HG03108 (cell line): ENCODE results near the gene PVALEF.
"Not testable (repeated sequence)": the region's sequence is repeated elsewhere in the genome, so short reads cannot be mapped to it uniquely, and the experiment has no call there.

Source experiments
- ATAC-seq: cut with Tn5 transposase; IDR thresholded peaks from one replicate; pipeline ENCODE4 v1.9.1; 2021; ENCODE audit warnings: moderate library complexity; ENCODE audit not compliant: unreplicated experiment

Gene PVALEF

DNA sequence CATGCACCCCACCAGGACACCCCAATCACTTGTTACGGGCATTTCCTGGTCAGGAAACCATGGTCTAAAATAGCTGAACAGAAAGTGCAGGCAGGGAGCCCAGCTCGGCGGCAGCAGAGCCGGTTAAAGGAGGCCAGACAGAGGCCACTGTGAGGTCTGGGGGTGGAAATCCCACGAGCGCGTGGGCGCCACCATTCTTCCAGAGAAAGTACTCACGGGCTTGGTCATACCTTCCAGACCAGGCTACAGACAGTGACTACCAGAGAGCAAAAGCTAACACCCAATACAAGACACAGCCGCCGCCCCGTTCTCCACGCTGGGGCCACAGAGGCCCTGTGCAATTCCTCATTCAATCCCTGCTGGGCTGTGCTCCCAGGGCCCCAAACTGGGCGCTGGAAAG is 45.6 kb downstream of the PVALEF start:
- no peak for ATAC-seq

DNA sequence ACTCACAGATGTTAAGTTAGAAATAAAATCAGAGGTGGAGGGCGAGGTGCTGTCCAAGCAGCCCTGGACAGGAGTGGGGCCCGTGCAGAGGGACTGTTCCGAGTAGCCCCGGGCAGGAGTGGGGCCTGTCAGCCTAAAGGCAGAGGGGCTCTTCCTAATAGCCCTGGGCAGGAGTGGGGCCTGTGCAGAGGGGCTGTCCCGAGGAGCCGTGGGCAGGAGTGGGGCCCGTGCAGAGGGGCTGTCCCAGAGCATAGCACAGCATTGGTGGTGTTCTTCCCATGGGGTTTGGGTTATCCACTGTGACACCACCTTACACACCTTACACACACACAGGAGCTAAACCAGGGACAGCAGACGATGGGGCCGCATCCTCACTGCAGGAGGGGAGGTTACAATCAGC is 47.1 kb downstream of the PVALEF start:
- ATAC-seq = no peak

DNA sequence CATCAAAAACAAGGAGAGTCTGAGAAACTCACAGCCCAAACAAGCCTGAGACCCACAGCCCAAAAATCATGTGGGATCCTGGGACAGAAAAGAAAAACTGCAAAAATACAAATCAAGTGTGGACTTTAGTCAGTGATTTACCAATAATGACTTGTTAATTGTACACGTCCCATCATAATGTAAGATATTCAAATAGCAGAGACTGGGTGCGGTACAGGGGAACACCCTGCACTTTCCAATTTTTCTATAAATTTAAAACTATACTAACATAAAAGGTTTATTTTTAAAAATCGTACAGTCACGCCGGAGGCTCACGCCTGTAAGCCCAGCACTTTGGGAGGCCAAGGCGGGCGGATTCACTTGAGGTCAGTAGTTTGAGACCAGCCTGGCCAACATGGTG is 48.7 kb downstream of the PVALEF start:
- no peak for ATAC-seq

DNA sequence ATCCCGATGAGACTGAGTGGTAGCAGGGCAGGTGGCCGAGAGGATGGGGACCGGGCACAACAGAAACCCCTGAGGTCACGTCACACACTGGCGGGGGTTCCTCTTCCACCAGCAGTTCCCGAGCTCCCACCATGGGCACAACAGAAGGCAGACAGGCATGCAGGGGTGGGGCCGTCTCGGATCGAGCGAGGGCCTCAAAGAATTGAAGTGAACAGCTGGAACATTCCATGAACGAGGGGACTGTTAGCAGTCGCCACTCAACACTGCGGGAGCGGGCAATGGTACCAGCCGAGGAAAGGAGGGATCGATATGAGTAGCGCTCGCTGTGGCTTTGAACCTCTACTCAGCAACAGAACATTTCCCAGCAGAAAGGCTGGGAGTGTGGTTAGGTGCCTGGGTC is 52.2 kb downstream of the PVALEF start:
- ATAC-seq = no peak

DNA sequence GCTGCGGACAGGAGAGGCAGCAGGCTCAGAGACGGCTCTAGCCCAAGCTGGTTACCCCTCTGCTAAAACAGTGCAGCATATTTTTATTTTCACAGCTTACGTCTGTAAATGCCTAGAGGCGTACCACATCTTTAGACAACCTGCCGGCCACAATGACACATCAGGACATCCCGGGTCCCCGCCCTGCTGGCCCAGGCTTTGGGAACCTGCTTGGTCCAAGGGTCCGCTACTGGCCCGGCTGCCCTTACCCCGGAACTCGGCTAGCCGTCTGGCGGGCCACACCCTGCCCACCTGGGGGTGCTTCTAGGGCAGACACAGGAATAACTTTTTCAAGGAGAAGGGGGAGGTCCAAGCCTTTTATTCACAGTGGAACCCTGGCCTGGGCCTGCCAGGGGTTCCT is 53.2 kb downstream of the PVALEF start:
- ATAC-seq = no peak

DNA sequence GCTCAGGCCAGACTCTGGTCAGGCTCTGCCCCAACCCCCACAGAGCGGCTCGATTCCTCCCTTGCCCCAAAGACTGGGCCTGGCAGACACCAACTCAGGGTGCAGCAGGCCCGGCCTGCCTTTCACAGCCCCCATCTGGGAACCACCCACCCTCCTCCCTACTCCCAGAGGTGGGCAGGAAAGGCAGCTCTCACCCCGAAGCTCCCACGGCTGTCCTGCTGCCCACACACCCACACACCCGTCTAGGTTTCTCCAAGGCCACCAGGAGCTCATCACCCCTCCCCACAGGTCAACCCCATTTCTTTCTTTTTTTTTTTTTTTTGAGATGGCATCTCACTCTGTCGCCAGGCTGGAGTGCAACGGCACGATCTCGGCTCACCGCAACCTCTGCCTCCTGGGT is 53.7 kb downstream of the PVALEF start:
- ATAC-seq = no peak

DNA sequence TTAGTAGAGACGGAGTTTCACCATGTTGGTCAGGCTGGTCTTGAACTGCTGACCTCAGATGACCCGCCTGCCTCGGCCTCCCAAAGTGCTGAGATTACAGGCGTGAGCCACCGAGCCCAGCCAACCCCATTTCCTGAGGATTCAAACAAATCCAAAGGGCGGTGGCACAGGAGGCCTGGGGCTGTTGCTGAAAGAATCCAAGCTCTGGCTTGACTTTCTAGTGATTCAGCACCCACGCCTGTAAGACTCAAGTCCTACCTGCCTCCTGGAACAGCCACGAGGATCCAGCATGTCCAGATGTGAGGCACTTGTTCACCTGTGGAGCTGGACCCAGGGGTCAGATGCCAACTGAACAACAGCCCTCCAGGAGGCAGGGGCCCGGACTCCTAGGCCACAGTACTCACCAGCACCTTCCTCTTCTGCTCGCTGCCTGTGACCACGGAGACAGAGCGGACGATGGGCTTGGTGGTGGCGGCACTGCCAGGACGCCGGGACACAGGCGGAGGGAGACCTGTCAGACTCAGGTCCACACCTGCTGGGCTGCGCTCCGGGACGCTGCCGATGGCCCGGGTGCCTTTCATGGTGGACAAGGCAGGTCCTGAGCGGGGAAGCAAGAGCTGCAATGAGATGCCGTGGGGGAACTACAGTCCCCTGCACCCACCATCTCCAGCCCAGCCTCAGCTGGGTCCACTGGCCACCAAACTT is 54.3 kb downstream of the PVALEF start:
- no peak for ATAC-seq

DNA sequence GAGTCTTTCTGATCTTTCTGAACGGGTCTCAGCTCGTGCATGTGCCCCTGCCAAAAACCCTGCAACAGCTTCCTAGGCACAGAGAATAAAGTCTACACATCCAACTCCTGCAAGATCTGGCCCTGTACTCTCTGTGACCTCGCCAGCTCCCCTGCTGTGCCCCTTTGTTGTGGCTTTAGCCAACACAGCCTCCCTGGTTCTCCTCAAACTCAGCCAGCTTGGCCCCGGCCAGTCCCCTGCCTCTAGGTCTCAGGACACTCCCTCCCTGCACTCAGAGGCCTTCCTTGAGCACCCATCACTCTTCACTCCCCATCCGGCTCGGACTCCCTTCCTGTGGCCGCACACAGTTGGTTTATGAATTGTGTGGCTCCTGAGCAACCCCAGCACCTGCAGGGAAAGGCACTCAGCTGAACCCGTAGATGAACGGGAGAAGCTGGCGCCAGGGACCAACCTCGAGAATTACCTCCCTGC is 56.1 kb downstream of the PVALEF start:
- ATAC-seq = no peak

DNA sequence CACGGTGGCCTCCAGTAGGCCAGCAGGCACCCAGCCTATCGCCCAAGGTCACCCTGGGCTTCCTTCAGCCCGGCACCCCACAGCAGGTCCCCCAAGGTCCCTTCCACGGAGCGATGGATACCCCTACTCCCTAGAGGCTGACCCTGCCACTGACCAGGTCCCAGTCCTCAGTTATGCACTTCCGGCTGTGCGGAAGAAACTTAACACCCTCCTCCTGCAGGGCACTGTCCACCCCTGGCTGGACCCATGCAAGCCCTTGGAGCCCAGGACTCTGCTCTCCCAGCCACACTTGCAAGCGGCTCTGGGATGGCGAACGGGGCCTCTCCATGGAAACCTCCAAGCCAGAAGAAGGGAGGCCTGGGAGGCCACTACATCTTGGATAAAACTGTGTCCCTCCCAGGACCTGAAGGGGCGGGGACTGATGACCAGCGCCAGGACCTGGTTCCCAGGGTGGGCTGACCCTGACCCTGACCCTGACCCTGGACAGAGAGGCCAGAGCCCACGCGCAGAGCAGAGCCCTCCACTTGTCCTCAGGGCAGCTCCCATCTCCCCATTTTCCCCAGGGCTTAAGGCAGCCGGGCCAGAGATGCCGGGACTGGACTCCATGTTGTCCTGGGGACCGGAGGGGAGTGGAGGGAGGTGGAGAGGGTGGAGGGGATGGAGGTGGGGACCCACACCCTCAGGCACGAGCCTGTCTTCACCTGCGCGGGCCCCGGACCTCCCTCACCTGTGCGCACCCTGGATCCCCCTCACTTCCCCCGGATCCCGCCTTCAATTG is 56.7 kb downstream of the PVALEF start:
- ATAC-seq = no peak

DNA sequence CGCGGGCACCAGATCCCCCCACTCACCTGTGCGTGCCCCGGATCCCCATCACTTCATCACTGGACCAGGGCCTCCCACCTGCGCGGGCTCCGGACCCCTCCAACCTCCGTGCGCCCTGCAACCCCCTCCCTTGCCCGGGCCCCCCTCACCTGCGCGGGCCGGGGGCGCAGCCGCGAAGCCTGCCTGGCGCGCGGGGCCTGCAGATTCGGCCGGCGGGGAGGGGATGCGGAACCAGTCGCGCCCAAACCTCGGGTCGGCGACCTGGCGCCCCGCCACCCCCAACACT is 57.3 kb downstream of the PVALEF start:
- no peak for ATAC-seq

DNA sequence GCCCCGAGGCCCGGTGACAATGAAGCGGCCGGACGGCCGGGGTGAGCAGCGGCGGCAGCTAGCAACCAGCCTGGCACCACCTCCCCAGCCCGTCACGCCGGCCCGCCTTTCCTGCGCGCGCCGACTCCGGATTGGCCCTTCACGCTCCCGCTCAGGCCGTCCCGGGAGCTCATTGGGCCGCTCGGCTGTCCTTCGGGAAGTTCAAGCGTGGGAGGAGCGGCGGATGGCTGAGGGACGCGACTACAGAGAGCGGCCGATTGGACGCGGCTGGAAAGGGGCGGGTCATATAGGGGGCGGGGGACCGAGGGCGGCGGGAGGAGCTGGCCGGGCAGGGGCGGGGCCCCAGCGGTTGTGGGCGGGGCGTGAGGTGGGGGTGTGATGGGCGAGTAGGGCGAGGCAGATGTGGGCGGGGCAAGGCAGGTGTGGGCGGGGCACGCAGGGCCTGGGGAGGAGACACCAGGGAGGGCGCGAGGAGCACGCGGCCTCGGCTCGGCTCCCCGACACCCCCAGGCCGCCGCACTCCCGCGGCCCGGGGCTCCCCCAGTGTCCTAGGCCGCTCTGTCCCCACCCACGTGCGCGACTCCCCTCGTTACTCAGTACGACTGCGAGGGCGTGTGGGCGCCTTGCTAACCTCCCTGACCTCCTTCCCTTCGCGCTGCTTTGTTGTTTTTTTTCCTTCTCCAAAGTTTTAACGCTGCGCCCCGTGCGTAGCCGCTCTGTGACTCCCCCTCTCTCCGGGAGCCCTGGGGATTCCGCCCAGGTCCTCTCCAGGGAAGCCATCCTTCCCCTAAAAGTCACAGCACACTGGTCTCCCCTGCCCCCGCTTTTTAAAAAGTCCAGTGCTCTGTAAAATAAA is 57.8 kb downstream of the PVALEF start, which contains the start of gene CEP131:
Gene CEP131, minus strand, starts transcription at position 60 of the 856 bp plus-strand sequence. CDS start 2,909 bp downstream, outside the sequence.
- ATAC-seq = peak; percentile 93

DNA sequence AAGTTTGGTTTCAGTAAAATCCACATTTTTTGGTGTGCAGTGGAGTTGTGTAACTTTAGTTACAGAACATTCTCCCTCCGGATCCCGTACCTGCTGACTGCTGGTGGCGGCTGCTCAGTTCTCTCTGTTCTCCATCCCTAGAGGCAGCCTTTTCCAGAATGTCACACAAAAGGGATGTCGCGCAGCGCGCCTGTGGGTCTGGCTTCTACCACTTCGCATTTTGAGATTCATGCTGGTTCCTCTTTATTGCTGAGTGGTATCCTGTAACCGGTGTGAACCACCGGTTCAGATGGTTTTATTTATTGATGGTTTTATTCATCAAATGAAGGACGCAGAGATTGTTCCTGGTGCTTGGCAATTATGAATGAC is 58.4 kb downstream of the PVALEF start:
- ATAC-seq = no peak

DNA sequence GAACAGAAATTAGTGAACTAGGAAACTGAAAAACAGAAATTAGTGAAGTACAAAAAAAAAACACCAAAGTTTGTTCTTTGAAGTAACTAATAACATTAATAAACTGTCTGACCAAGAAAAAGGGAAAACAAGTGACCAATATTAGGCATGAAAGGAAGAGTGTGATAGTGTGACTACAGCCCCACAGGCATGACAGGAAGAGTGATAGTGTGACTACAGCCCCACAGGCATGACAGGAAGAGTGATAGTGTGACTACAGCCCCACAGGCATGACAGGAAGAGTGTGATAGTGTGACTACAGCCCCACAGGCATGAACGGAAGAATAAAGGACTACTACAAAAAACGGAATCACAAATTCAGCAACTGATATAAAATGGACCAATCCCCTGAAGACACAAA is 62.3 kb downstream of the PVALEF start:
- not testable (repeated sequence) for ATAC-seq

DNA sequence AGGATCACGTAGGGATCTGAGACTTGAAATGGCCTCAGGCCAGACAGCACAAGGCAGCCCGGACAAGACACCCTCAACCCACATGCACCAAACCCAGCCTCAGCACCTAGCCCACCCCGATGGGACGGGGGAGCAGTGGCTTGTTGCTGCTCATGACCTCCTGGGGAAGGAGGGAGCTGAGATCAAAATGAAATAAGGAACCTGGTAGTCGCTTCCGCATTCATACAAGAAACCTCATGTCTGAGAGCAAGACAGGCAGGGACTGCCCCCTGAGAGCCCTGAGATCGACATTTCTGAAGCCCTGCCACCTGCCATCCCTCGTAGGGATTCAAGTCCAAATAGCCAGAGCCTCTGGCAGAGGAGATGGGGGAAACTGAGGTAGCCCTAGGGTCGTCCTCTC is 63.1 kb downstream of the PVALEF start:
- ATAC-seq = no peak

DNA sequence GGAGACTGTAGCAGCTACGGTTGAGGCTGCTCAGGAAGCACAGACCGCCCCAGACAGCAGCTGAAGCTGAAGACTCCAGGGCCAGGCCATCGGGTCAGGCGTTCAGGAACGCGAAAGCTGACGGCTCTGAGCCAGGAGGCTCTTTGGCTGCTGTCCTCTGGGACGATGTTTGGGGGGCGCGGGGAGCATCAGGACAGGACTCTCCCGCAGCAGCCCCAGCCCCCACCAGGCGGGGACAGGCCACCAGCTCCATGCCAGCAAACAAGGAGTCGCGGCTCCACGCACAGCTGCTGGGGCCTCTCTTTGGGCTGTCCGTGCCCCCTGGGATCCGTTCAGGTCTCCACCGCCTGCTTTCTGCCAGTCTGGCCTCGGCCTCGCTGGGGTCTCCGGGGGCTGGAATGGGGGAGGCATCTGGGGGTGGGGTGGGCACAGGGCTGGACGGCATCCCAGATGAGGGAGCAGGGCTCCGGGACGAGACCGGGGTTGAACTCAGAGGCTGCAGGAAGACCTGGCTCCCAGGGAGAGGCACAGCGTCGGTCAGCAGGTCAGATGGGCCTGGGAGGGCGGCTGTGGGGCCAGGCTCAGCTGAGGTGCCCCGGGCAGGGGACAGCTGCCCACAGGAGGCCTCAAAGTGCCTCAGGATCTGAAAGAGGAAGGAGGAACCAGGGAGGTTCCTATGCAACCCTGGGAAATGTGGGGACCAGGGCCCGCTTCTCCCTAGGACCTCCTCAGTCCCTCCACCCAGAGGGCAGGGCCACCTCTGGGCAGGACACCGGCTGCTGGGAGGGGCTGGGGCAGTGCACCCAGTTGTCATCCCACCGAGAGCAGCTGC is 63.7 kb downstream of the PVALEF start:
- no peak for ATAC-seq

DNA sequence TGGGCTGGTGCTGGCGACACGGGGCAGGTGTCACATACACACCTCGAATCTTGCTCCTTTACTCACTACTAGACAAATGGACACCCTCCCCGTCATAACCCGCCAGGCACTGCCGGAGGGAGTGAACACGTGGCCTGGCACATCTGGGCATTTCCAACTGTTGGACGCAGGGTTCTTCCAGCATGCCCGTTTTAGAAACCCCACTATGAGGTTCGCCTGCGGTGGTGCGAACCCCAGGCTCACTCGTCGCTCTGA is 64.3 kb downstream of the PVALEF start:
- no peak for ATAC-seq

DNA sequence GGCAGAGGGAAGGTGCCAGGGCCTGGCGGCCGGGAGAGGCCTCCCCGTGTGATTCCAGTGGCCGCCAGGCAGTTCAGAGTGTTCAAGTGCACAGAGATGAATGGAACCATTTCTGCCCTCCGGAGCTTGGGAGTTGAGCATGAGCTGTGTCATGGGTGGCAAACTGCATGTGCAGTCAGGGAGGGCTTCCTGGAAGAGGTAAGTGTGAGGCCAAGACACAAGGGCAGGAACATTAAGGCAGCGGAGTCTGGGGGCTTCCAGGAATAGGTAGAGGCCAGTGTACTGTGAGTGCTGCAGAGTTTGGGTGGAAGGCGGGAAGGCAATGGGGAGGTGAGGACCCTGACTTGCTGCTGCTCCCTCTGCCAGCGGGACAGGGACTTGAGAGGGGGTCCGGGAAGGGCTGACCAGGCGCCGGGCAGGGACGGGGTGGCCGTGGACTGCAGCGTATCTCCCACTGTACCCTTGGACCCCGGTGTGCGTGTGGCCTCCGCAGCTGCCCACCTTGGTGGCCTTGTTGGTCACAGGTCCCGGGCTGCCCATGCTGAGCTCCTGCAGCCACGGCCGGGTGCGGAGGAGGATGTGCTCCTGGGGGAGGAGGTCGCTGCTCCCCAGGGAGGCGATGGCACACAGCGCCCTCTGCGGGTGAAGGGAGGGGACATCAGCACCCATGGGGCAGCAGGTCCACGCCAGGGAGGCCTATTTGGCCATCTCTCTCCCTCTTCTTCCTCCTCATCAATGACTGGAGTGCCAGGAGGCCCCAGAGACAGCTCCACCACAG is 64.9 kb downstream of the PVALEF start:
- no peak for ATAC-seq

DNA sequence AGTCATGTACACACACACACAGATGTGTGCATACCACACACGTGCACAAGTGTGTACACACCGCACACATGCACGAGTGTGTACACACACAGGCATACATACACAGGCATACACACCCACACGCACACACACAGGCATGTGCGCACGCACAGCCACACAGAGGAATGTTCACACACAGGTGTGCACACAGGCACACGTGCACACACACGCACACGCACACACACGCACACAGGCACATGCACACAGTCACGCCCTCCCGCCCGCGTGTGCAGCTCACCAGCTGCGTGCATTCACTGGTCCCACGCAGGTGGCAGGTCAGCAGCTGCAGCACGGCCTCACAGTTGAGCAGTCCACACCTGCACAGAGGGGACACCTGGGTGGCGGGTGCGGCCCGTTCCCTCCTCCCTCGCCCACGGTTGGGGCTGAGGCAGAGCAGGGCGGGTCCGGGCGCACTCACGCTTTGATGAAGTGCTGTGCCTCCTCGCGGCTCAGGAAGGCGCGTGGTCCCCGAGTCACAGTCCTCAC is 65.9 kb downstream of the PVALEF start:
- ATAC-seq = no peak

DNA sequence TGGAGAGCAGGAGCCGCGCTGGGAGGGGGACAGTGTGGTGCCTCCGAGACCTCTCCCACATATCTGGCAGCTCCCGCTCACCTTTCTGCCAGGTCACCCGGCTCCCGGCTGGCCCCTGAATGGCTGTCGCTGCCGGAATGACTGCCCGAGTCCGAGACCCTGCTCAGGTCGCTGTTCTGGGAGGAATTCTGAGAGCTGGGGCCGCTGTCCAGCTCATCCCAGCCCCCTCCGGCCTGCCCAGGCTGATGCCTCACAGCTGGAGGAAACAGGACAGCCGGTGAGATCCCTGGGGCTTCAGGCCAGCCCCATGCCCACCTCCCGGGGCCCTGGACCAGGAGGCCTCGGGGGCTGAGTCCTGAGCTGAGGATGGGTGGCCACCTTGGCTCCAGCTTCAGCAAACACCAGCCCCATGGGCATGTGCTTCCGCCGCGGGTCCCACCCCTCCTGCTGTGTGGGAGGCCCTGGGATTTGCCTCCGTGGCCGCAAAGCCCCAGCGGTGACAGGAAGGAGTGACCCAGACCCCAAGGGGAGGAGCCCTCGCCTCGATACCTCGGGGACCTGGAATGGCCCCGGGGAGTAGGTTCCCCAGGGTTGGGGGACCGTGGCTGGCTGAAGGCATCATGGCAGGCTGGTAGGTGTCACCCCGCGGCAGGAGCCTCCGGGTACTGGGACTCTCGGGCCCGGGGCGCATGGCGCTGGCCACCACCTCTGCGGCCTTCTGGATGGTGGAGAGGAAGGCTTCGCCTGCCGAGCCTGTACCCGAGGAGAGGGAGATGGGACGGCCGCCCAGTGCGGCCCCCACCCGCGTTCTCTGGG is 66.7 kb downstream of the PVALEF start:
- no peak for ATAC-seq
